Measurements from ENCODE around the gene LGALS4. TPM values are rescaled to one million over a fixed set of nuclear protein-coding genes. Genes with fewer than 3 reads are reported as not detected.
"Not testable (repeated sequence)": the region's sequence is repeated elsewhere in the genome, so short reads cannot be mapped to it uniquely, and the experiment has no call there.

LGALS4 gene
- total and polyA plus RNA-seq, 5 donors from 2014 or later = 0.10 to 2.1 TPM; not detected in 3

GRCh38 chr19:38797781-38798180 is 15.0 kb downstream of the LGALS4 start:
- not testable (repeated sequence) for H3K36me3 ChIP-seq (ENCODE audit: control insufficient read depth, insufficient read depth, low read length); ATAC-seq (ENCODE audit: low read depth in 2 of 2); H3K36me3 Mint-ChIP-seq; H3K4me1 Mint-ChIP-seq; H3K27me3 Mint-ChIP-seq; H3K4me3 ChIP-seq (ENCODE audit: low read depth, low read length); H3K27ac ChIP-seq (ENCODE audit: insufficient read depth, low read length, poor library complexity, severe bottlenecking); H3K4me1 ChIP-seq (ENCODE audit: control insufficient read depth, insufficient read depth, low read length, poor library complexity, severe bottlenecking); H3K27me3 ChIP-seq (ENCODE audit: control insufficient read depth, insufficient read depth, low read length); H3K9me3 Mint-ChIP-seq; H3K9me3 ChIP-seq (ENCODE audit: control insufficient read depth in 2 of 2, low read length in 2 of 2); H3K27ac Mint-ChIP-seq; DNase-seq; H3K4me3 Mint-ChIP-seq

- no peaks in the 10 kb centered on the region for H3K36me3 ChIP-seq (ENCODE audit: control insufficient read depth, insufficient read depth, low read length)
- H3K27ac ChIP-seq (ENCODE audit: insufficient read depth, low read length, poor library complexity, severe bottlenecking) = no peak overlapping the region
- no peaks in the 10 kb centered on the region for H3K36me3 Mint-ChIP-seq
- no peak overlapping the region for H3K4me3 ChIP-seq (ENCODE audit: low read depth, low read length)
- H3K4me1 ChIP-seq (ENCODE audit: control insufficient read depth, insufficient read depth, low read length, poor library complexity, severe bottlenecking) = peaks cover 8% of the 10 kb centered on the region
- no peak overlapping the region for H3K27ac Mint-ChIP-seq
- H3K9me3 Mint-ChIP-seq = peaks cover 0 to 2% (median 0%) of the 10 kb centered on the region in 7 donors
- H3K27me3 Mint-ChIP-seq = no peaks in the 10 kb centered on the region
- no peaks in the 10 kb centered on the region for H3K27me3 ChIP-seq (ENCODE audit: control insufficient read depth, insufficient read depth, low read length)
- ATAC-seq (ENCODE audit: low read depth in 2 of 2) = no peak
- H3K9me3 ChIP-seq (ENCODE audit: control insufficient read depth in 2 of 2, low read length in 2 of 2) = no peaks in the 10 kb centered on the region
- DNase-seq = no peak
- H3K4me3 Mint-ChIP-seq = peak overlapping the region in 1 of 4 donors; percentile 30
- H3K4me1 Mint-ChIP-seq = peaks cover 0 to 5% (median 4%) of the 10 kb centered on the region in 4 donors
Observed at GRCh38 chr19:38796154-38796553, 16.6 kb downstream of the LGALS4 start.

GRCh38 chr19:38795549-38795948 is 17.2 kb downstream of the LGALS4 start:
- H3K27me3 ChIP-seq (ENCODE audit: control insufficient read depth, insufficient read depth, low read length) = no peaks in the 10 kb centered on the region
- H3K27ac ChIP-seq (ENCODE audit: insufficient read depth, low read length, poor library complexity, severe bottlenecking) = no peak overlapping the region
- H3K4me3 ChIP-seq (ENCODE audit: low read depth, low read length) = no peak overlapping the region
- Mint-ChIP-seq H3K4me1 (peaks cover 0 to 5% (median 4%) of the 10 kb centered on the region in 4 donors), H3K27me3 (no peaks in the 10 kb centered on the region), H3K9me3 (peaks cover 0 to 2% (median 0%) of the 10 kb centered on the region in 7 donors), H3K27ac (no peak overlapping the region), H3K36me3 (no peaks in the 10 kb centered on the region), H3K4me3 (peak overlapping the region in 1 of 4 donors; percentile 30)
- DNase-seq (no peak), ATAC-seq (ENCODE audit: low read depth in 2 of 2) (no peak)
- no peaks in the 10 kb centered on the region for H3K9me3 ChIP-seq (ENCODE audit: control insufficient read depth in 2 of 2, low read length in 2 of 2)
- no peaks in the 10 kb centered on the region for H3K36me3 ChIP-seq (ENCODE audit: control insufficient read depth, insufficient read depth, low read length)
- peaks cover 8% of the 10 kb centered on the region for H3K4me1 ChIP-seq (ENCODE audit: control insufficient read depth, insufficient read depth, low read length, poor library complexity, severe bottlenecking)

DNA sequence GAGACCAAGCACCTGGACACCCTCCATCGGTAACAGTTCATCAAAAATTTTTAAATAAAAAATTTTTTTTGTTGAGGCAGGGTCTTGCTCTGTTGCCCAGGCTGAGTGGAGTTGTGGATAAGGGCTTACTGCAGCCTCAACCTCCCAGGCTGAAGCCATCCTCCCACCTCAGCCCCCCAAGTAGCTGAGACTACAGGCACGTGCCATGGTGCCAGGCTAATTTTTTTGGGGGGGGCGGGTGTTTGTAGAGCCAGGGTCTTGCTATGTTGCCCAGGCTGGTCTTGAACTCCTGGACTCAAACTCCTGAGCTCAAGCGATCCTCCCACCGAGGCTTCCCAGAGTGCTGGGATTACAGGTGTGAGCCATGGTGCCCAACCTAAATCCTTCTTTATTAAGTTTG is 19.1 kb downstream of the LGALS4 start:
- ATAC-seq (ENCODE audit: low read depth in 2 of 2) (no peak), DNase-seq (no peak)
- H3K9me3 Mint-ChIP-seq = peaks cover 0 to 2% (median 0%) of the 10 kb centered on the region in 7 donors
- H3K27ac Mint-ChIP-seq = peak overlapping the region in 2 of 3 donors; percentile 77 to 83
- H3K27me3 Mint-ChIP-seq = no peaks in the 10 kb centered on the region
- H3K36me3 Mint-ChIP-seq = no peaks in the 10 kb centered on the region
- no peak overlapping the region for H3K4me3 ChIP-seq (ENCODE audit: low read depth, low read length)
- H3K27ac ChIP-seq (ENCODE audit: insufficient read depth, low read length, poor library complexity, severe bottlenecking) = no peak overlapping the region
- peaks cover 0 to 5% (median 4%) of the 10 kb centered on the region in 4 donors for H3K4me1 Mint-ChIP-seq
- no peaks in the 10 kb centered on the region for H3K27me3 ChIP-seq (ENCODE audit: control insufficient read depth, insufficient read depth, low read length)
- H3K9me3 ChIP-seq (ENCODE audit: control insufficient read depth in 2 of 2, low read length in 2 of 2) = no peaks in the 10 kb centered on the region
- H3K4me1 ChIP-seq (ENCODE audit: control insufficient read depth, insufficient read depth, low read length, poor library complexity, severe bottlenecking) = peaks cover 8% of the 10 kb centered on the region
- peak overlapping the region in 2 of 4 donors; percentile 73 to 76 for H3K4me3 Mint-ChIP-seq
- H3K36me3 ChIP-seq (ENCODE audit: control insufficient read depth, insufficient read depth, low read length) = no peaks in the 10 kb centered on the region

GRCh38 chr19:38793177-38793576 is 19.6 kb downstream of the LGALS4 start:
- Mint-ChIP-seq H3K4me3 (peak overlapping the region; percentile 61 to 76 (median 66)), H3K36me3 (no peaks in the 10 kb centered on the region), H3K27me3 (no peaks in the 10 kb centered on the region), H3K9me3 (peaks cover 0 to 2% (median 0%) of the 10 kb centered on the region in 7 donors), H3K4me1 (peaks cover 0 to 5% (median 4%) of the 10 kb centered on the region in 4 donors), H3K27ac (peak overlapping the region in 1 of 3 donors; percentile 77)
- Histone ChIP-seq H3K4me1 (ENCODE audit: control insufficient read depth, insufficient read depth, low read length, poor library complexity, severe bottlenecking) (peaks cover 8% of the 10 kb centered on the region), H3K36me3 (ENCODE audit: control insufficient read depth, insufficient read depth, low read length) (no peaks in the 10 kb centered on the region), H3K27ac (ENCODE audit: insufficient read depth, low read length, poor library complexity, severe bottlenecking) (no peak overlapping the region), H3K27me3 (ENCODE audit: control insufficient read depth, insufficient read depth, low read length) (no peaks in the 10 kb centered on the region), H3K4me3 (ENCODE audit: low read depth, low read length) (no peak overlapping the region), H3K9me3 (ENCODE audit: control insufficient read depth in 2 of 2, low read length in 2 of 2) (no peaks in the 10 kb centered on the region)
- ATAC-seq (ENCODE audit: low read depth in 2 of 2) (no peak), DNase-seq (peak in 1 of 3 donors; percentile 12)

DNA sequence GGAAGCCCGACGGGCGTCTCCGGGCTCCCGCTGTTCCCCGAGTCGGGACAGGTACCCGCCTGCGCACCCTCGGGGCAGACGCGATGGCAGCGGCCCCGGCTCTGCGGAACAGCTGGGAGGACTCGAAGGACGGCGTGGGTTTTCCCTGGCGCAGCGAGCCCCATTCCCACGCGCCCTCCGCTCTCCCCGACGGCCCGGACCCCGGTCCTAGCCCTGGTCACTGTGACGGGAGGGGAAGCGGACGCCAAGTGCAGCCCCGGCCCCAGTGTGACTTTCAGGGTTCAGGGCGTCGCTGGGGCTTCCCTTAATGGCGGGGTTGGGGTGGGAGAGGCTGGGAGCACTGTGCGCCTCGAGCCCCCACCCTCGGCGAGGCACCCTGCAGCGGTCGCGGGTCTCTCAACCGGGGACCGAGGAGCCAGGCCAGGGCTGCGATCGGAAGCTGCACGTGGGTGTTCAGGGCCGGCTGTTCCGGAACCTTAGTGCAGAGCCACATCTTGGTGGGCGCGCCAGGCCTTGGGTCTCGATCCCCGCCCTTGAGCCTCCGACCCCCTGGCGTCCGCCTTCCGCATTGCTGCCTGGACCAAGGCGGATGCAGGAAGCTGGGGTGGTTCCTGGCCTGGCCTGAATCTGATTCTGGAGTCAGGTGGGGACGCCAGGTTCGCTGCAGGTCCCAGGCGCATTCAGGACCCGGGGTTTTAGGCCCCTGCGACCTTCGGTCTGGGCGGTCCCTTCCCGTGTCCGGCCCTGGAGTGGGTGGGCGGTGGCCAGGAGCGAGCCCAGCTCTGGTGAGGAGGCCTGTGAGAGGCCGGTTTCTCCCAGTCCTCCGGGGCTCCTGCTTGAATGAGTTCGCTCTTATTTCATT is 20.3 kb downstream of the LGALS4 start:
- peaks cover 0 to 5% (median 4%) of the 10 kb centered on the region in 4 donors for H3K4me1 Mint-ChIP-seq
- peaks cover 0 to 2% (median 0%) of the 10 kb centered on the region in 7 donors for H3K9me3 Mint-ChIP-seq
- Histone ChIP-seq H3K27me3 (ENCODE audit: control insufficient read depth, insufficient read depth, low read length) (no peaks in the 10 kb centered on the region), H3K36me3 (ENCODE audit: control insufficient read depth, insufficient read depth, low read length) (no peaks in the 10 kb centered on the region), H3K9me3 (ENCODE audit: control insufficient read depth in 2 of 2, low read length in 2 of 2) (no peaks in the 10 kb centered on the region), H3K4me1 (ENCODE audit: control insufficient read depth, insufficient read depth, low read length, poor library complexity, severe bottlenecking) (peaks cover 8% of the 10 kb centered on the region), H3K27ac (ENCODE audit: insufficient read depth, low read length, poor library complexity, severe bottlenecking) (no peak overlapping the region), H3K4me3 (ENCODE audit: low read depth, low read length) (no peak overlapping the region)
- H3K36me3 Mint-ChIP-seq = no peaks in the 10 kb centered on the region
- ATAC-seq (ENCODE audit: low read depth in 2 of 2) (peak in 1 of 2 donors; percentile 21), DNase-seq (peak; percentile 21 to 55 (median 23))
- no peaks in the 10 kb centered on the region for H3K27me3 Mint-ChIP-seq
- peak overlapping the region; percentile 61 to 76 (median 66) for H3K4me3 Mint-ChIP-seq
- H3K27ac Mint-ChIP-seq = peak overlapping the region in 1 of 3 donors; percentile 77

GRCh38 chr19:38791451-38792064 is 21.2 kb downstream of the LGALS4 start:
- not testable (repeated sequence) for H3K4me3 Mint-ChIP-seq; H3K27me3 ChIP-seq (ENCODE audit: control insufficient read depth, insufficient read depth, low read length); H3K9me3 ChIP-seq (ENCODE audit: control insufficient read depth in 2 of 2, low read length in 2 of 2); H3K4me3 ChIP-seq (ENCODE audit: low read depth, low read length); H3K9me3 Mint-ChIP-seq; DNase-seq; H3K36me3 Mint-ChIP-seq; H3K27ac ChIP-seq (ENCODE audit: insufficient read depth, low read length, poor library complexity, severe bottlenecking); H3K4me1 ChIP-seq (ENCODE audit: control insufficient read depth, insufficient read depth, low read length, poor library complexity, severe bottlenecking); H3K27me3 Mint-ChIP-seq; H3K4me1 Mint-ChIP-seq; H3K27ac Mint-ChIP-seq; H3K36me3 ChIP-seq (ENCODE audit: control insufficient read depth, insufficient read depth, low read length)
- ATAC-seq (ENCODE audit: low read depth in 2 of 2) = peak; percentile 89 to 93
